K562 (cell line): ENCODE data around the gene GLB1L2. TPM values are rescaled to one million over a fixed set of nuclear protein-coding genes. Genes with fewer than 3 reads are reported as not detected.

Source experiments
- ATAC-seq: fragments of 200-7000 bp; cut with Tn5 transposase; 3 replicates; pipeline ENCODE4 v1.9.1; 2020; ENCODE audit warnings: moderate library complexity
- BruUV-seq: library from RNA; stranded (reverse); fragments of 400-500 nt; replicated peaks from 2 replicates; lab custom pipeline; 2021; lab: Mats Ljungman, UMichigan
- CTCF ChIA-PET: fragments of 300-600 bp; formaldehyde crosslinking; extraction: SDS; loops from one replicate; lab custom pipeline; 2021; ENCODE audit warnings: low intra/inter-chr PET ratio; lab: Yijun Ruan, JAX
- POLR2A ChIA-PET: fragments of 300-600, 350-650 bp; sonication (Branson Sonifier 250); formaldehyde crosslinking; extraction: SDS; loops from one replicate; lab custom pipeline; 2021; ENCODE audit warnings: antibody characterized with exemption, inconsistent platforms; lab: Yijun Ruan, JAX
- DNase-seq, 4 experiments: peaks; one replicate each; pipeline versions ENCODE4 v3.0.0 to v3.0.0-alpha.2; 2011 to 2018; ENCODE audit warnings: low spot score in 3 of 4, mixed read lengths in 3 of 4; ENCODE audit errors: extremely low read depth in 1 of 4
- FAIRE-seq: peaks from 2 replicates; lab custom pipeline; 2011; peaks lifted over from hg19 to GRCh38; lab: Jason Lieb, UNC
- H2AFZ ChIP-seq: 2 replicates; pipeline ENCODE4 v1.6.0; 2011; ENCODE audit warnings: low read depth, low read length, control low read depth, inconsistent platforms
- H3K27ac ChIP-seq: fragments of 200-600 bp; 3 replicates; pipeline ENCODE4 v1.8.0; 2011; ENCODE audit warnings: low read depth, mild to moderate bottlenecking, control low read depth, inconsistent platforms, low read length, moderate library complexity, mixed read lengths; ENCODE audit errors: extremely low read depth
- H3K27me3 ChIP-seq, 2 experiments: fragments of 300-600 bp in 1 of 2; 2 replicates in 1 of 2; 3 replicates in 1 of 2; pipeline versions ENCODE4 v1.6.0 to v1.8.0; 2011; ENCODE audit warnings: inconsistent platforms in 2 of 2, low read length in 2 of 2, mild to moderate bottlenecking in 1 of 2, mixed read lengths in 1 of 2, moderate library complexity in 1 of 2; ENCODE audit not compliant: control insufficient read depth in 2 of 2, insufficient read depth in 2 of 2
- H3K36me3 ChIP-seq: fragments of 300-600 bp; 3 replicates; pipeline ENCODE4 v1.8.0; 2011; ENCODE audit warnings: mild to moderate bottlenecking, low read length, inconsistent platforms; ENCODE audit not compliant: control insufficient read depth, insufficient read depth
- H3K4me1 ChIP-seq, 2 experiments: fragments of 200-600 bp in 1 of 2; replicated peaks in 1 of 2; 2 replicates in 1 of 2; 3 replicates in 1 of 2; pipeline versions ENCODE4 v1.5.1 to v1.8.0; 2011; ENCODE audit warnings: inconsistent platforms in 2 of 2, low read length in 2 of 2, mild to moderate bottlenecking in 1 of 2, mixed read lengths in 1 of 2, moderate library complexity in 1 of 2; ENCODE audit not compliant: control insufficient read depth in 2 of 2, insufficient read depth in 2 of 2
- H3K4me2 ChIP-seq: 2 replicates; pipeline ENCODE4 v1.6.1; 2011; ENCODE audit warnings: low read length, control low read depth, inconsistent platforms, mixed read lengths; ENCODE audit not compliant: insufficient read depth
- H3K4me3 ChIP-seq: fragments of 200-600 bp; sonication (generic), shearing (Covaris generic); 2 replicates; pipeline ENCODE4 v1.5.1; 2016; ENCODE audit warnings: control low read depth, inconsistent platforms
- H3K79me2 ChIP-seq: fragments of 200-600 bp; 3 replicates; pipeline ENCODE4 v1.8.0; 2011; ENCODE audit warnings: low read length, inconsistent platforms; ENCODE audit not compliant: control insufficient read depth, insufficient read depth
- H3K9ac ChIP-seq, 2 experiments: 2 replicates each; pipeline versions ENCODE4 v1.6.0 to v1.6.1; 2011; ENCODE audit warnings: low read depth in 2 of 2, low read length in 2 of 2, control low read depth in 1 of 2, inconsistent platforms in 1 of 2, mild to moderate bottlenecking in 1 of 2, mixed read lengths in 1 of 2; ENCODE audit not compliant: insufficient read depth in 1 of 2
- H3K9me1 ChIP-seq: one replicate; pipeline ENCODE4 v1.6.0; 2011; ENCODE audit warnings: inconsistent platforms, mild to moderate bottlenecking, low read length, moderate library complexity; ENCODE audit not compliant: control insufficient read depth, insufficient read depth
- H3K9me3 ChIP-seq: replicated peaks from 2 replicates; pipeline ENCODE4 v1.5.1; 2011; ENCODE audit warnings: low read depth, low read length, inconsistent platforms; ENCODE audit not compliant: control insufficient read depth, insufficient read depth
- H4K20me1 ChIP-seq: replicated peaks from 2 replicates; pipeline ENCODE4 v1.6.1; 2011; ENCODE audit warnings: low read length, inconsistent platforms, mixed read lengths; ENCODE audit not compliant: control insufficient read depth, insufficient read depth
- ARID2 ChIP-seq: fragments of 450-650 bp; IDR thresholded peaks from 2 replicates; pipeline ENCODE4 v1.6.1; 2017; ENCODE audit warnings: antibody characterized with exemption, mild to moderate bottlenecking
- HDGF ChIP-seq: fragments of 450-650 bp; IDR thresholded peaks from 2 replicates; pipeline ENCODE4 v1.6.1; 2016
- ILK ChIP-seq: fragments of 450-650 bp; IDR thresholded peaks from 2 replicates; pipeline ENCODE4 v1.6.1; 2016; ENCODE audit warnings: missing genetic modification characterization, low read depth, mild to moderate bottlenecking, missing compliant biosample characterization, moderate library complexity, borderline replicate concordance
- MBD2 ChIP-seq: sonication (generic); IDR thresholded peaks from 2 replicates; pipeline ENCODE4 v1.6.1; 2016; ENCODE audit warnings: low read depth, borderline replicate concordance
- SRF ChIP-seq, 2 experiments: fragments of 250-450, 450-650 bp in 1 of 2; sonication (Bioruptor Pico) in 1 of 2; sonication (generic) in 1 of 2; formaldehyde crosslinking; IDR thresholded peaks; 2 replicates each; pipeline versions ENCODE4 v1.5.0 to v1.5.1; 2020 to 2022; ENCODE audit warnings: mild to moderate bottlenecking in 1 of 2, missing genetic modification reagents in 1 of 2
- TBP ChIP-seq: optimal IDR thresholded peaks from 2 replicates; pipeline ENCODE3; 2011; ENCODE audit warnings: low read depth, low read length, improper control_type of control experiment
- TEAD4 ChIP-seq, 2 experiments: sonication (generic) in 1 of 2; formaldehyde crosslinking in 1 of 2; IDR thresholded peaks; 2 replicates each; pipeline versions ENCODE4 v1.6.1 to v1.8.0; 2012 to 2022; ENCODE audit warnings: borderline replicate concordance in 1 of 2, inconsistent platforms in 1 of 2, low read length in 1 of 2, mild to moderate bottlenecking in 1 of 2, missing genetic modification reagents in 1 of 2
- TOE1 ChIP-seq, 2 experiments: fragments of 450-650 bp in 1 of 2; sonication (generic) in 1 of 2; formaldehyde crosslinking in 1 of 2; IDR thresholded peaks; 2 replicates each; pipeline versions ENCODE4 v1.7.1 to v1.8.0; 2016 to 2022; ENCODE audit warnings: borderline replicate concordance in 2 of 2, mild to moderate bottlenecking in 2 of 2, antibody characterized with exemption in 1 of 2, inconsistent platforms in 1 of 2, low read depth in 1 of 2, missing genetic modification reagents in 1 of 2, moderate library complexity in 1 of 2
- ZNF217 ChIP-seq: sonication (generic); formaldehyde crosslinking; IDR thresholded peaks from 2 replicates; pipeline ENCODE4 v1.8.0; 2022; ENCODE audit warnings: mild to moderate bottlenecking, missing genetic modification reagents
- ZNF41 ChIP-seq: fragments of 250-450 bp; sonication (Bioruptor Pico); conservative IDR thresholded peaks from 2 replicates; pipeline ENCODE4 v1.4.0; 2020; ENCODE audit warnings: mild to moderate bottlenecking
- WGBS: fragments of 100-300 bp; shearing (Covaris generic); methylation state at CpG from one replicate; pipeline ENCODE4 v1.1.6; 2016; ENCODE audit warnings: low coverage, mixed read lengths; ENCODE audit not compliant: insufficient coverage; ENCODE audit errors: missing lambda C conversion rate; 5-methylcytosine and 5-hydroxymethylcytosine counted together
- in situ Hi-C: fragments of 300-500 bp; cut with MboI; formaldehyde crosslinking; loops from 4 replicates; pipeline ENCODE4 v1.15.0; 2018; ENCODE audit warnings: inconsistent platforms, mixed read lengths
- intact Hi-C: fragments of 100-400 bp; cut with micrococcal nuclease; formaldehyde crosslinking; loops from 2 replicates; pipeline ENCODE4 v1.14.2; 2022
- polyA plus RNA-seq, 8 experiments: library from polyadenylated mRNA; depleted of rRNA in 4 of 8; stranded (reverse) in 5 of 8; unstranded in 3 of 8; fragments of >200 nt; fragmentation: Nextera tagmentation in 2 of 8; fragmentation: Illumina TruSeq in 1 of 8; extraction: Ambion mirVana in 2 of 8; extraction: Trizol in 1 of 8; gene quantifications; 2 replicates each; pipeline versions ENCODE4 v1.2.1 to v1.2.3, GENCODE V29; 2011 to 2014; ENCODE audit warnings: inconsistent platforms in 1 of 8, missing spikeins in 1 of 8
- total RNA-seq, 7 experiments: library from RNA; depleted of rRNA in 6 of 7; stranded (reverse); fragments of >200 nt in 6 of 7; fragmentation: Illumina TruSeq in 2 of 7; extraction: Trizol in 2 of 7; gene quantifications; 2 replicates each; pipeline versions ENCODE4 v1.2.1 to v1.2.3, GENCODE V29; 2011 to 2021; ENCODE audit warnings: low replicate concordance in 1 of 7
- TF ChIP-seq, protein P1 (sequence below): fragments of 250-450 bp; sonication (Bioruptor Pico); IDR thresholded peaks from 2 replicates; pipeline ENCODE4 v1.5.0; 2021; ENCODE audit warnings: mild to moderate bottlenecking, moderate library complexity
- TF ChIP-seq, protein P2 (sequence below): fragments of 250-450 bp; sonication (Bioruptor Pico); IDR thresholded peaks from 2 replicates; pipeline ENCODE4 v1.8.0; 2021; ENCODE audit warnings: mild to moderate bottlenecking, moderate library complexity
- TF ChIP-seq, protein P3 (sequence below): fragments of 250-450 bp; sonication (Bioruptor Pico); IDR thresholded peaks from 2 replicates; pipeline ENCODE4 v1.9.0; 2021; ENCODE audit warnings: mild to moderate bottlenecking, inconsistent platforms

Gene GLB1L2
- total and polyA plus RNA-seq, 9 of the 15 experiments (the other 6 are each of a cell fraction or from before 2014, with no cell fraction given) = 0.84 to 21.4 (median 13.8) TPM

DNA sequence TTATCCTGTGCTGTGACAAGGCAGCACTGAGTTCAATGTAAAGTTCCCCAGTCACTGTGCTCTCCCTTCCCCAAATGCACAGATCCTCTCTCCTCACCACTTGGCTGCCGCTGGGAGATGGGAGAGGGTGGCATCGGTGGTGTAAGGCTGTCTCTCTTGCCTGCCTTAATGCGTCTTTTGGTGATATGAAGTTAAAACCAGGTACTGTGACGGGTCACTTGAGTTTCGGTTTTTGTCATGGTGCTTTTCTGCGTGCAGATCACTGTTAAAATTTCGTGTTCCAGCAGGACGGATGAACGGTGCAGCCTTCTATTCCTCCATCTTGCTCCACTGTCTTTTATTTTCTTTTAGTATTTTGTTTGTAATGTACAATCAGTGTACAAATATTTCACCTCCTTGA is 18.6 kb downstream of the GLB1L2 start:
- WGBS = 67% methylated on average over 9 of the region's 9 CpGs
- DNase-seq (no peak), FAIRE-seq (no peak), ATAC-seq (no peak)
- ChIA-PET POLR2A (interaction anchor here (0.7 kb wide), 1 partner anchor 163 kb away, joined by 3 read pairs; no protein-coding TSS in a partner anchor), CTCF (no interaction called here)
- Histone ChIP-seq H4K20me1 (no peaks in the 10 kb centered on the region), H3K4me3 (no peak overlapping the region), H3K79me2 (no peaks in the 10 kb centered on the region), H3K4me1 (peaks cover 0 to 9% of the 10 kb centered on the region in 2 experiments; a peak in 2 of 5 replicates), H3K9me3 (no peaks in the 10 kb centered on the region), H3K36me3 (no peaks in the 10 kb centered on the region), H3K27me3 (no peaks in the 10 kb centered on the region), H3K27ac (no peak overlapping the region), H3K9ac (no peak overlapping the region), H3K9me1 (no peaks in the 10 kb centered on the region), H2AFZ (no peak overlapping the region), H3K4me2 (no peak overlapping the region)
- intact Hi-C loops = no loop called here
- TF ChIP-seq TBP = no peak
- TF ChIP-seq, protein P1, sequence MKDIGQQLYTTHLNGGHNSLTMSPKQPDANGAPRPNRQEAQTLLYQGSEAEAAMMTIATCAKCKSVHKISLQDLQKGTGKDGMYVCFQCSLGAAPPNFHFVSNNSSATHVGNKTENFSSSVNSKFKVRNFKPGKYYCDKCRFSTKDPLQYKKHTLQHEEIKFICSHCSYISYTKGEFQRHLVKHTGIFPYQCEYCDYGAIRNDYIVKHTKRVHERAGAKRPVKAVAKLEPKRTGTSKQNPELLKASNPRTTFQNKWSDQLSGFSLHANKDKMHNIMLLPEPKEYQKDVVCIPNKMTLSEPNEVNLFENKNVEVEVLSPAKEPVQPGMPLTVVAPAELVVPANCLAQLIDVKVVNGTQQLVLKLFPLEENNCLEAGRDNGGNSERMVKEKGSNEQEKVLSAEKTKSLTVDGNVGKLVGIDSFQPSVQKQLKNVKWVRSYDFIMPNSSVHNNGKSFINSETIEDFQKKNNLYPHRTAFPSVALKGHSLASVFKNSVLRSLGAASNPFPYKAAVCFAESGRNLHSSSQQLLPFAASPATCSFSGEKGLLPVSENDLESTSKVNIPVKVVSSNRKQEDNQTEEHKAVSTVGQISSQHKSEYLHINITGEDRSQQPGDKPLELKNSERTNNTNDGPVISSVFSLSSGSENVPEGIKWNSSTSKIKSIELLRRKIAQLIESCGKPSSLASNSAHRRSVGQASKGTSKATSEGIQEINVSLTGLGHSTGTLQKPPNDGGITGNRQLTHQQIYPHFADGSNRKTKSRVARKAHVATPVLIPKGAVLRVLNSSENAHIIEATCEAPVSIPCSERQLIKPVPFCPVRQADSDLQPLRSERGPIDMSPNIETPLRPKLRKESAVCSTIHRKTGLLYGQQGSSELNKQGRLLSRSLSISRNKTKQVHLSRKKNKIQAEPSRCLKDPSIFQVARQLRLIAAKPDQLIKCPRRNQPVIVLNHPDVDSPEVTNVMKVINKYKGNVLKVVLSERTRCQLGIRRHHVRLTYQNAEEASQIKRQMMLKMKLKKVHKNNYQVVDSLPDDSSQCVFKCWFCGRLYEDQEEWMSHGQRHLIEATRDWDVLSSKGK = no peak
- no peak for TF ChIP-seq ARID2
- no peak for TF ChIP-seq TEAD4 (IDR thresholded peaks at IDR 0.05; ENCODE audit: low read length)
- TF ChIP-seq TEAD4 (CRISPR knock-in tag; IDR thresholded peaks at IDR 0.05; ENCODE audit: borderline replicate concordance) = no peak
- TF ChIP-seq SRF (CRISPR knock-in tag; IDR thresholded peaks at IDR 0.05) = no peak
- no peak for TF ChIP-seq ZNF41
- no peak for TF ChIP-seq ILK (tag)
- TF ChIP-seq MBD2 = no peak
- TF ChIP-seq, protein P2, sequence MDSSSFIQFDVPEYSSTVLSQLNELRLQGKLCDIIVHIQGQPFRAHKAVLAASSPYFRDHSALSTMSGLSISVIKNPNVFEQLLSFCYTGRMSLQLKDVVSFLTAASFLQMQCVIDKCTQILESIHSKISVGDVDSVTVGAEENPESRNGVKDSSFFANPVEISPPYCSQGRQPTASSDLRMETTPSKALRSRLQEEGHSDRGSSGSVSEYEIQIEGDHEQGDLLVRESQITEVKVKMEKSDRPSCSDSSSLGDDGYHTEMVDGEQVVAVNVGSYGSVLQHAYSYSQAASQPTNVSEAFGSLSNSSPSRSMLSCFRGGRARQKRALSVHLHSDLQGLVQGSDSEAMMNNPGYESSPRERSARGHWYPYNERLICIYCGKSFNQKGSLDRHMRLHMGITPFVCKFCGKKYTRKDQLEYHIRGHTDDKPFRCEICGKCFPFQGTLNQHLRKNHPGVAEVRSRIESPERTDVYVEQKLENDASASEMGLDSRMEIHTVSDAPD (CRISPR knock-in tag) = no peak
- TF ChIP-seq, protein P3, sequence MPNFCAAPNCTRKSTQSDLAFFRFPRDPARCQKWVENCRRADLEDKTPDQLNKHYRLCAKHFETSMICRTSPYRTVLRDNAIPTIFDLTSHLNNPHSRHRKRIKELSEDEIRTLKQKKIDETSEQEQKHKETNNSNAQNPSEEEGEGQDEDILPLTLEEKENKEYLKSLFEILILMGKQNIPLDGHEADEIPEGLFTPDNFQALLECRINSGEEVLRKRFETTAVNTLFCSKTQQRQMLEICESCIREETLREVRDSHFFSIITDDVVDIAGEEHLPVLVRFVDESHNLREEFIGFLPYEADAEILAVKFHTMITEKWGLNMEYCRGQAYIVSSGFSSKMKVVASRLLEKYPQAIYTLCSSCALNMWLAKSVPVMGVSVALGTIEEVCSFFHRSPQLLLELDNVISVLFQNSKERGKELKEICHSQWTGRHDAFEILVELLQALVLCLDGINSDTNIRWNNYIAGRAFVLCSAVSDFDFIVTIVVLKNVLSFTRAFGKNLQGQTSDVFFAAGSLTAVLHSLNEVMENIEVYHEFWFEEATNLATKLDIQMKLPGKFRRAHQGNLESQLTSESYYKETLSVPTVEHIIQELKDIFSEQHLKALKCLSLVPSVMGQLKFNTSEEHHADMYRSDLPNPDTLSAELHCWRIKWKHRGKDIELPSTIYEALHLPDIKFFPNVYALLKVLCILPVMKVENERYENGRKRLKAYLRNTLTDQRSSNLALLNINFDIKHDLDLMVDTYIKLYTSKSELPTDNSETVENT = no peak
- TF ChIP-seq HDGF = no peak
- TF ChIP-seq TOE1 (IDR thresholded peaks at IDR 0.05; ENCODE audit: borderline replicate concordance) = no peak
- no peak for TF ChIP-seq TOE1 (CRISPR knock-in tag; IDR thresholded peaks at IDR 0.05; ENCODE audit: borderline replicate concordance, low read depth)
- no peak for TF ChIP-seq ZNF217 (CRISPR knock-in tag)
- BruUV-seq = no TSS peak
- in situ Hi-C loops = no loop called here
